Skin of body (tissue), 2 donors: ENCODE data around the gene EGLN3. TPM values are rescaled to one million over a fixed set of nuclear protein-coding genes. Genes with fewer than 3 reads are reported as not detected.

Experiments
- DNase-seq: peaks from one replicate; lab custom pipeline; 2025; lab: John Stamatoyannopoulos, UW
- total RNA-seq: library from RNA; depleted of rRNA; stranded (reverse); fragments of >200 nt; gene quantifications from one replicate; pipeline ENCODE4 v1.2.3, GENCODE V29; 2014

The EGLN3 gene
- total RNA-seq, 1 donor from 2014 or later: 32.5 TPM

GRCh38 chr14:33876274-33876673 is 74.6 kb downstream of the EGLN3 start:
- no peak for DNase-seq
